ENCODE results near the gene DOCK3. TPM values are rescaled to one million over a fixed set of nuclear protein-coding genes. Genes with fewer than 3 reads are reported as not detected.

DOCK3 gene
- total RNA-seq, 3 donors from 2014 or later = 1.2 to 1.7 (median 1.5) TPM

GRCh38 chr3:50644561-50644960 is 30.2 kb upstream of the DOCK3 start:
- H3K36me3 Mint-ChIP-seq (ENCODE audit: insufficient read depth) = peaks cover 23% of the 10 kb centered on the region
- DNase-seq (no peak), ATAC-seq (no peak)
- no peak overlapping the region for H3K4me3 Mint-ChIP-seq
- no peaks in the 10 kb centered on the region for H3K4me1 Mint-ChIP-seq (ENCODE audit: low read depth)
- no peaks in the 10 kb centered on the region for H3K9me3 Mint-ChIP-seq
- no peaks in the 10 kb centered on the region for H3K27me3 Mint-ChIP-seq (ENCODE audit: low read depth)

GRCh38 chr3:50645378-50645777 is 29.3 kb upstream of the DOCK3 start:
- no peaks in the 10 kb centered on the region for H3K9me3 Mint-ChIP-seq
- peaks cover 22% of the 10 kb centered on the region for H3K36me3 Mint-ChIP-seq (ENCODE audit: insufficient read depth)
- H3K4me1 Mint-ChIP-seq (ENCODE audit: low read depth) = no peaks in the 10 kb centered on the region
- ATAC-seq (no peak), DNase-seq (no peak)
- H3K4me3 Mint-ChIP-seq = no peak overlapping the region
- no peaks in the 10 kb centered on the region for H3K27me3 Mint-ChIP-seq (ENCODE audit: low read depth)

GRCh38 chr3:50648313-50648712 is 26.4 kb upstream of the DOCK3 start:
- Mint-ChIP-seq H3K36me3 (ENCODE audit: insufficient read depth) (peaks cover 13% of the 10 kb centered on the region), H3K4me3 (no peak overlapping the region), H3K4me1 (ENCODE audit: low read depth) (no peaks in the 10 kb centered on the region), H3K27me3 (ENCODE audit: low read depth) (no peaks in the 10 kb centered on the region), H3K9me3 (no peaks in the 10 kb centered on the region)
- DNase-seq = no peak
- no peak for ATAC-seq

- Mint-ChIP-seq H3K9me3 (no peaks in the 10 kb centered on the region), H3K4me3 (no peak overlapping the region), H3K27me3 (ENCODE audit: low read depth) (no peaks in the 10 kb centered on the region), H3K36me3 (ENCODE audit: insufficient read depth) (peaks cover 9% of the 10 kb centered on the region), H3K4me1 (ENCODE audit: low read depth) (peaks cover 2% of the 10 kb centered on the region)
- ATAC-seq (no peak), DNase-seq (no peak)
Measured at GRCh38 chr3:50648944-50649343, 25.8 kb upstream of the DOCK3 start.

- no peak overlapping the region for H3K4me3 Mint-ChIP-seq
- no peak for DNase-seq
- no peaks in the 10 kb centered on the region for H3K9me3 Mint-ChIP-seq
- ATAC-seq = no peak
- H3K4me1 Mint-ChIP-seq (ENCODE audit: low read depth) = peaks cover 3% of the 10 kb centered on the region
- H3K27me3 Mint-ChIP-seq (ENCODE audit: low read depth) = no peaks in the 10 kb centered on the region
- peaks cover 4% of the 10 kb centered on the region for H3K36me3 Mint-ChIP-seq (ENCODE audit: insufficient read depth)
Measured at GRCh38 chr3:50649451-50649931, 25.2 kb upstream of the DOCK3 start.

GRCh38 chr3:50650018-50650417 is 24.7 kb upstream of the DOCK3 start:
- peaks cover 8% of the 10 kb centered on the region for H3K4me1 Mint-ChIP-seq (ENCODE audit: low read depth)
- H3K4me3 Mint-ChIP-seq = no peak overlapping the region

GRCh38 chr3:50651445-50651844 is 23.3 kb upstream of the DOCK3 start:
- Mint-ChIP-seq H3K4me3 (no peak overlapping the region), H3K9me3 (no peaks in the 10 kb centered on the region), H3K27me3 (ENCODE audit: low read depth) (no peaks in the 10 kb centered on the region), H3K4me1 (ENCODE audit: low read depth) (peaks cover 14% of the 10 kb centered on the region), H3K36me3 (ENCODE audit: insufficient read depth) (peaks cover 2% of the 10 kb centered on the region)
- no peak for DNase-seq
- no peak for ATAC-seq

More at GRCh38 chr3:50650018-50650417, 24.7 kb upstream of the DOCK3 start:
- Mint-ChIP-seq H3K27me3 (ENCODE audit: low read depth) (no peaks in the 10 kb centered on the region), H3K9me3 (no peaks in the 10 kb centered on the region), H3K36me3 (ENCODE audit: insufficient read depth) (peaks cover 2% of the 10 kb centered on the region)
- DNase-seq (no peak), ATAC-seq (no peak)

- peaks cover 2% of the 10 kb centered on the region for H3K36me3 Mint-ChIP-seq (ENCODE audit: insufficient read depth)
- no peaks in the 10 kb centered on the region for H3K9me3 Mint-ChIP-seq
- H3K4me3 Mint-ChIP-seq = no peak overlapping the region
- H3K27me3 Mint-ChIP-seq (ENCODE audit: low read depth) = no peaks in the 10 kb centered on the region
- DNase-seq = no peak
- no peak for ATAC-seq
- peaks cover 14% of the 10 kb centered on the region for H3K4me1 Mint-ChIP-seq (ENCODE audit: low read depth)
Measured at GRCh38 chr3:50651920-50652529, 22.7 kb upstream of the DOCK3 start.

- Mint-ChIP-seq H3K9me3 (no peaks in the 10 kb centered on the region), H3K4me3 (no peak overlapping the region), H3K36me3 (ENCODE audit: insufficient read depth) (peaks cover 2% of the 10 kb centered on the region), H3K27me3 (ENCODE audit: low read depth) (no peaks in the 10 kb centered on the region), H3K4me1 (ENCODE audit: low read depth) (peaks cover 14% of the 10 kb centered on the region)
- ATAC-seq (peak in 1 of 2 donors; percentile 47), DNase-seq (peak; percentile 48)
Measured at GRCh38 chr3:50652709-50653108, 22.0 kb upstream of the DOCK3 start.

- H3K27me3 Mint-ChIP-seq (ENCODE audit: low read depth) = no peaks in the 10 kb centered on the region
- H3K4me1 Mint-ChIP-seq (ENCODE audit: low read depth) = peaks cover 14% of the 10 kb centered on the region
- H3K36me3 Mint-ChIP-seq (ENCODE audit: insufficient read depth) = peaks cover 2% of the 10 kb centered on the region
- DNase-seq = no peak
- no peaks in the 10 kb centered on the region for H3K9me3 Mint-ChIP-seq
- no peak for ATAC-seq
- H3K4me3 Mint-ChIP-seq = no peak overlapping the region
Measured at GRCh38 chr3:50653937-50654595, 20.7 kb upstream of the DOCK3 start.

GRCh38 chr3:50655009-50655830 is 19.5 kb upstream of the DOCK3 start:
- H3K9me3 Mint-ChIP-seq = no peaks in the 10 kb centered on the region
- no peaks in the 10 kb centered on the region for H3K27me3 Mint-ChIP-seq (ENCODE audit: low read depth)
- peaks cover 2% of the 10 kb centered on the region for H3K36me3 Mint-ChIP-seq (ENCODE audit: insufficient read depth)
- H3K4me1 Mint-ChIP-seq (ENCODE audit: low read depth) = peaks cover 14% of the 10 kb centered on the region
- ATAC-seq (peak; percentile 59 to 76), DNase-seq (peak; percentile 17)
- H3K4me3 Mint-ChIP-seq = no peak overlapping the region

- H3K4me3 Mint-ChIP-seq = no peak overlapping the region
- ATAC-seq (no peak), DNase-seq (no peak)
- H3K9me3 Mint-ChIP-seq = no peaks in the 10 kb centered on the region
- no peaks in the 10 kb centered on the region for H3K27me3 Mint-ChIP-seq (ENCODE audit: low read depth)
- H3K36me3 Mint-ChIP-seq (ENCODE audit: insufficient read depth) = no peaks in the 10 kb centered on the region
- H3K4me1 Mint-ChIP-seq (ENCODE audit: low read depth) = peaks cover 14% of the 10 kb centered on the region
Measured at GRCh38 chr3:50656417-50657195, 18.1 kb upstream of the DOCK3 start.

- DNase-seq (no peak), ATAC-seq (no peak)
- Mint-ChIP-seq H3K9me3 (no peaks in the 10 kb centered on the region), H3K4me1 (ENCODE audit: low read depth) (peaks cover 14% of the 10 kb centered on the region), H3K36me3 (ENCODE audit: insufficient read depth) (no peaks in the 10 kb centered on the region), H3K27me3 (ENCODE audit: low read depth) (no peaks in the 10 kb centered on the region), H3K4me3 (no peak overlapping the region)
Measured at GRCh38 chr3:50657407-50657806, 17.3 kb upstream of the DOCK3 start.

- DNase-seq (no peak), ATAC-seq (no peak)
- no peaks in the 10 kb centered on the region for H3K9me3 Mint-ChIP-seq
- no peak overlapping the region for H3K4me3 Mint-ChIP-seq
- H3K27me3 Mint-ChIP-seq (ENCODE audit: low read depth) = no peaks in the 10 kb centered on the region
- H3K4me1 Mint-ChIP-seq (ENCODE audit: low read depth) = peaks cover 14% of the 10 kb centered on the region
- H3K36me3 Mint-ChIP-seq (ENCODE audit: insufficient read depth) = no peaks in the 10 kb centered on the region
Measured at GRCh38 chr3:50657816-50658215, 16.9 kb upstream of the DOCK3 start.

Measured in activated T-cell treated with anti-CD3 and anti-CD28 coated beads, Interleukin-2, amount 50 U/mL, for 4 hours (primary cell).